ENCODE data around the gene DCANP1. TPM values are rescaled to one million over a fixed set of nuclear protein-coding genes. Genes with fewer than 3 reads are reported as not detected.

DCANP1 gene
- total RNA-seq, 1 donor: not detected

DNA sequence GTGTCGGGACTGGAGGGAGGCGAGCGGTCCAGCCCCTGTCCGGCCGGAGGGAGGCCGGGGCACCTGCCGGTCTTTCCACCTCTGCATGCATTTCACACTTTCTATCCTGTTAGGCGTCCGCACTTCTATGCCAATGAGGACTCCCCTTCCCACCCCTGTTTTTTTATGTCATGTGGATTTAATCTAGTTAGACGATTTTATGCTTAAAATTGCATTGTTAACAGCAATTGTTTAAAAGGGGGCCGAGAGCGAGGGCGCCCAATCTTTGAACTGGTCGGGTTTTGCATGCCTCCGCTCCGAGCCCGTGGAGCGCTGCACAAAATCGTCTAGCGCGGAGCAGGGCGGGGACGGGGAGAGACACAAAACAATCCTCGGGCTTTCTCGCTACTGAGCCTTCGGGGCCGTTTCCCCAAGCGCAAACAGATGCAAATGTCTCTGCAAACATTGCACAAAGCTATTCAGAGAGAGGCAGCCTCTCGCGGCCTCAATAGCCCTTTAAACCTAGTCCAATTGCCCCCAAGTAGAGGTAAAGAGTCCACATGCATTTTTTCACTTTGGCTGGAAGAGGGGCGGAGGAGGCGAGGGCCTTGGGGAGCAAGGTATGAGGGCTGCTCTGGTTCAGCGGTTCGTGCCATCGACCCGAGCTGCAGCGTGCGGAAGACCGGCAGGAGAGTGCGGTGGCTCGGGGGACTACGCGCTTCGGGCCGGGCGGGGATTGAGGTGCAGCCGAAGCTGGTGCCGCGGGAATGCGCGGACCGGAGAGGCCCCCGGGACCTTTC is 42.5 kb upstream of the DCANP1 start:
- Histone ChIP-seq H2AFZ (ENCODE audit: low read length) (peak overlapping the region; percentile 93), H3K79me2 (ENCODE audit: insufficient read depth, low read length) (no peaks in the 10 kb centered on the region), H3K4me1 (ENCODE audit: insufficient read depth, low read length) (peaks cover 34% of the 10 kb centered on the region), H4K20me1 (ENCODE audit: insufficient read depth, low read length) (no peaks in the 10 kb centered on the region), H3K27ac (ENCODE audit: low read depth, low read length) (no peak overlapping the region), H3K27me3 (ENCODE audit: insufficient read depth, low read length) (peaks cover 15% of the 10 kb centered on the region), H3K4me3 (ENCODE audit: insufficient read depth, low read length) (peak overlapping the region; percentile 77), H3K4me2 (ENCODE audit: insufficient read depth, low read length) (peak overlapping the region; percentile 92), H3K36me3 (ENCODE audit: insufficient read depth, low read length) (no peaks in the 10 kb centered on the region), H3K9me3 (ENCODE audit: low read depth, low read length) (no peaks in the 10 kb centered on the region)
- DNase-seq (ENCODE audit: insufficient read length, low spot score, missing footprints): no peak
- no peak for TF ChIP-seq CTCF (IDR thresholded peaks at IDR 0.05; ENCODE audit: extremely low read depth, low read depth, low read length)

GRCh38 chr5:135488727-135489465 is 41.7 kb upstream of the DCANP1 start:
- Histone ChIP-seq H3K4me2 (ENCODE audit: insufficient read depth, low read length) (peak overlapping the region; percentile 92), H3K4me1 (ENCODE audit: insufficient read depth, low read length) (peaks cover 27% of the 10 kb centered on the region), H3K27ac (ENCODE audit: low read depth, low read length) (peak overlapping the region; percentile 1), H2AFZ (ENCODE audit: low read length) (peak overlapping the region; percentile 93), H3K4me3 (ENCODE audit: insufficient read depth, low read length) (peak overlapping the region; percentile 77), H3K9me3 (ENCODE audit: low read depth, low read length) (no peaks in the 10 kb centered on the region), H3K79me2 (ENCODE audit: insufficient read depth, low read length) (no peaks in the 10 kb centered on the region), H4K20me1 (ENCODE audit: insufficient read depth, low read length) (no peaks in the 10 kb centered on the region), H3K36me3 (ENCODE audit: insufficient read depth, low read length) (no peaks in the 10 kb centered on the region), H3K27me3 (ENCODE audit: insufficient read depth, low read length) (peaks cover 15% of the 10 kb centered on the region)
- TF ChIP-seq CTCF (IDR thresholded peaks at IDR 0.05; ENCODE audit: extremely low read depth, low read depth, low read length): no peak
- peak; percentile 98 for DNase-seq (ENCODE audit: insufficient read length, low spot score, missing footprints)

- Histone ChIP-seq H2AFZ (ENCODE audit: low read length) (peak overlapping the region; percentile 93), H3K27ac (ENCODE audit: low read depth, low read length) (no peak overlapping the region), H3K27me3 (ENCODE audit: insufficient read depth, low read length) (peaks cover 15% of the 10 kb centered on the region), H3K4me3 (ENCODE audit: insufficient read depth, low read length) (peak overlapping the region; percentile 77), H3K4me2 (ENCODE audit: insufficient read depth, low read length) (peak overlapping the region; percentile 92), H3K79me2 (ENCODE audit: insufficient read depth, low read length) (no peaks in the 10 kb centered on the region), H3K9me3 (ENCODE audit: low read depth, low read length) (no peaks in the 10 kb centered on the region), H3K36me3 (ENCODE audit: insufficient read depth, low read length) (no peaks in the 10 kb centered on the region), H3K4me1 (ENCODE audit: insufficient read depth, low read length) (peaks cover 19% of the 10 kb centered on the region), H4K20me1 (ENCODE audit: insufficient read depth, low read length) (no peaks in the 10 kb centered on the region)
- no peak for DNase-seq (ENCODE audit: insufficient read length, low spot score, missing footprints)
- TF ChIP-seq CTCF (IDR thresholded peaks at IDR 0.05; ENCODE audit: extremely low read depth, low read depth, low read length): no peak
Measured at GRCh38 chr5:135487839-135488514, 40.8 kb upstream of the DCANP1 start.

GRCh38 chr5:135487037-135487395 is 39.9 kb upstream of the DCANP1 start:
- Histone ChIP-seq H3K36me3 (ENCODE audit: insufficient read depth, low read length) (no peaks in the 10 kb centered on the region), H3K79me2 (ENCODE audit: insufficient read depth, low read length) (no peaks in the 10 kb centered on the region), H2AFZ (ENCODE audit: low read length) (no peak overlapping the region), H3K4me3 (ENCODE audit: insufficient read depth, low read length) (no peak overlapping the region), H3K27ac (ENCODE audit: low read depth, low read length) (no peak overlapping the region), H3K27me3 (ENCODE audit: insufficient read depth, low read length) (peaks cover 15% of the 10 kb centered on the region), H4K20me1 (ENCODE audit: insufficient read depth, low read length) (no peaks in the 10 kb centered on the region), H3K4me1 (ENCODE audit: insufficient read depth, low read length) (peaks cover 14% of the 10 kb centered on the region), H3K9me3 (ENCODE audit: low read depth, low read length) (no peaks in the 10 kb centered on the region), H3K4me2 (ENCODE audit: insufficient read depth, low read length) (no peak overlapping the region)
- peak; percentile 69 for DNase-seq (ENCODE audit: insufficient read length, low spot score, missing footprints)
- no peak for TF ChIP-seq CTCF (IDR thresholded peaks at IDR 0.05; ENCODE audit: extremely low read depth, low read depth, low read length)

Data from osteoblast (primary cell).